ENCODE measurements around the gene CYLC1. TPM values are rescaled to one million over a fixed set of nuclear protein-coding genes. Genes with fewer than 3 reads are reported as not detected.

The CYLC1 gene
- total RNA-seq, 4 donors from 2014 or later: not detected

DNA sequence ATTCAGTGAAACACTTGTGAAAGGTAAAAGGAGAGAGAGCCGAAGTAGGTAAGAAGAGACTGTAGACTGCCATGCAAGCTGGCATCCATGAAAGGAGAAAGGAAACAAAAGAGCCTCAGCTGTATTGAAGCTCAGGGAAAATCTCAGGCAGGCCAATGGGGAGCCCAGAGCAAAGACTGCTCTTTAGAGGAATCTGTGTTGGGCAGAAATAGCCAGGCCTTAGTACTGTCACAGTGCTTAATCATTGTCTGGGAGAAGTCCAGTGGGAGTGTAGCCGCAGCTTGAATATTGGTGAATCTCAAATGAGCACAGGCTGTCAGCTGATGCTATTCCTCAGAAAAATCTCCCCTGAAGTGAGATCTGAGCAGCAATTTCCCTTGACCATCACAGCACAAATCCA, 27.6 kb downstream of the CYLC1 start:
- no peak for DNase-seq
- intact Hi-C loops (cut with DNase I): no loop called here
- TF ChIP-seq, protein P1, sequence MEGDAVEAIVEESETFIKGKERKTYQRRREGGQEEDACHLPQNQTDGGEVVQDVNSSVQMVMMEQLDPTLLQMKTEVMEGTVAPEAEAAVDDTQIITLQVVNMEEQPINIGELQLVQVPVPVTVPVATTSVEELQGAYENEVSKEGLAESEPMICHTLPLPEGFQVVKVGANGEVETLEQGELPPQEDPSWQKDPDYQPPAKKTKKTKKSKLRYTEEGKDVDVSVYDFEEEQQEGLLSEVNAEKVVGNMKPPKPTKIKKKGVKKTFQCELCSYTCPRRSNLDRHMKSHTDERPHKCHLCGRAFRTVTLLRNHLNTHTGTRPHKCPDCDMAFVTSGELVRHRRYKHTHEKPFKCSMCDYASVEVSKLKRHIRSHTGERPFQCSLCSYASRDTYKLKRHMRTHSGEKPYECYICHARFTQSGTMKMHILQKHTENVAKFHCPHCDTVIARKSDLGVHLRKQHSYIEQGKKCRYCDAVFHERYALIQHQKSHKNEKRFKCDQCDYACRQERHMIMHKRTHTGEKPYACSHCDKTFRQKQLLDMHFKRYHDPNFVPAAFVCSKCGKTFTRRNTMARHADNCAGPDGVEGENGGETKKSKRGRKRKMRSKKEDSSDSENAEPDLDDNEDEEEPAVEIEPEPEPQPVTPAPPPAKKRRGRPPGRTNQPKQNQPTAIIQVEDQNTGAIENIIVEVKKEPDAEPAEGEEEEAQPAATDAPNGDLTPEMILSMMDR (IDR thresholded peaks at IDR 0.05): no peak
- TF ChIP-seq POLR2A (IDR thresholded peaks at IDR 0.05): no peak
- Histone ChIP-seq H3K27ac (no peak overlapping the region), H3K27me3 (no peaks in the 10 kb centered on the region), H3K9me3 (no peaks in the 10 kb centered on the region), H3K4me3 (replicated peaks in 1 of 3) (no peak overlapping the region), H3K36me3 (no peaks in the 10 kb centered on the region), H3K4me1 (no peaks in the 10 kb centered on the region)
- WGBS, 2 donors: 82 to 98% methylated on average over 2 of the region's 2 CpGs

- H3K4me1 ChIP-seq: no peaks in the 10 kb centered on the region
- no peaks in the 10 kb centered on the region for H3K36me3 ChIP-seq
- H3K9me3 ChIP-seq: no peaks in the 10 kb centered on the region
- no peaks in the 10 kb centered on the region for H3K27me3 ChIP-seq
- intact Hi-C loops (cut with DNase I): no loop called here
- TF ChIP-seq, protein P1 (IDR thresholded peaks at IDR 0.05): no peak
- no peak for TF ChIP-seq POLR2A (IDR thresholded peaks at IDR 0.05)
- H3K27ac ChIP-seq: no peak overlapping the region
- H3K4me3 ChIP-seq (replicated peaks in 1 of 3): no peak overlapping the region
- no peak for DNase-seq
- 80% methylated on average over 5 to 9 of the region's 12 CpGs for WGBS, 2 donors
Observed at GRCh38 chrX:83892433-83892832, 31.5 kb downstream of the CYLC1 start.

GRCh38 chrX:83906921-83907320, 46.0 kb downstream of the CYLC1 start:
- TF ChIP-seq POLR2A (IDR thresholded peaks at IDR 0.05): no peak
- TF ChIP-seq, protein P1 (IDR thresholded peaks at IDR 0.05): no peak
- no peak for DNase-seq
- Histone ChIP-seq H3K36me3 (no peaks in the 10 kb centered on the region), H3K4me1 (no peaks in the 10 kb centered on the region), H3K9me3 (no peaks in the 10 kb centered on the region), H3K4me3 (replicated peaks in 1 of 3) (no peak overlapping the region), H3K27me3 (no peaks in the 10 kb centered on the region), H3K27ac (no peak overlapping the region)
- 96 to 97% methylated on average over 3 of the region's 3 CpGs for WGBS, 2 donors
- intact Hi-C loops (cut with DNase I): no loop called here

DNA sequence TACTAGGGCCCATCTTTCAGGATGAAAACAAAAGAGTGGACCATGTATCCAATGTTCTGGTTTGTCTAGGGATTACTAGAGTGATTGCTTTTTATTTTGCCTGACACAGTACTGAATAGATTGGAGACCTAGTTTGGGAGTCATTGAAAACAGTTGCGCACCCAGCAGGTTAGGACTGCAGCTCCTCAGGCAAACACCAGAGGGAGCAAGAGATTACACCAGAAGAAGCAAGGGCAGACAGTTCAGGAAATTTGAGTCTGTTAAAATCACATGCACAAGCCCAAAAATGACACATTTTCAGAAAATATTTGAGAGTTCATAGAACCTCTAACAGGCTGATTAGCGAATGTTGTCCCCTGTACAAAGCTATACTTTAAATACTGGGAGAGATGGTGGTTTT, 55.6 kb downstream of the CYLC1 start:
- no peaks in the 10 kb centered on the region for H3K27me3 ChIP-seq
- 33 to 42% methylated on average over 2 of the region's 2 CpGs for WGBS, 2 donors
- no peak overlapping the region for H3K27ac ChIP-seq
- no peaks in the 10 kb centered on the region for H3K36me3 ChIP-seq
- intact Hi-C loops (cut with DNase I): no loop called here
- peak in 1 of 2 donors; percentile 2 for DNase-seq
- TF ChIP-seq POLR2A (IDR thresholded peaks at IDR 0.05): no peak
- TF ChIP-seq, protein P1 (IDR thresholded peaks at IDR 0.05): peak in 3 of 6 experiments; percentile 6 to 11 (median 8)
- no peak overlapping the region for H3K4me3 ChIP-seq (replicated peaks in 1 of 3)
- H3K4me1 ChIP-seq: no peaks in the 10 kb centered on the region
- H3K9me3 ChIP-seq: no peaks in the 10 kb centered on the region

DNA sequence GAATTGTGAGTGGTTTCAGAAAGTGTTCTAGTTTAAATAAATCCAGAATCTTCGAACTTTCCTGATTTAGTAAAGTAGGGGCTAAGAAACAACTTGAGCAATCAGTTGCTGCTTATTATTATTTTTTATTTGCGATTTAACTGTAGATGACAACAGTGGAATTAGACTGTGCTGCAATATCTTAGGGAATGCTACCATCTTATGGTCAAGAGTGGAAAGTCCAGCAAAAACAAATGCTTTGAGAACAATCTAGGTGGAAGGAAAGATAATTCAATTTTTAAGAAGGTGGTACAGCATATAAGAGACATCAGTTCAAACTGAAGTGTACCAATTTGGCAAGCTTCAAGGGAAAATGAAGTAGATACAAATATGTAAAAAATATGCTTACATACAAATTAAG, 73.3 kb downstream of the CYLC1 start:
- DNase-seq: no peak
- WGBS, 2 donors: 77 to 82% methylated on average over 2 of the region's 2 CpGs
- Histone ChIP-seq H3K4me3 (replicated peaks in 1 of 3) (no peak overlapping the region), H3K36me3 (no peaks in the 10 kb centered on the region), H3K27ac (no peak overlapping the region), H3K9me3 (no peaks in the 10 kb centered on the region), H3K27me3 (no peaks in the 10 kb centered on the region), H3K4me1 (no peaks in the 10 kb centered on the region)
- intact Hi-C loops (cut with DNase I): no loop called here
- TF ChIP-seq, protein P1 (IDR thresholded peaks at IDR 0.05): no peak
- TF ChIP-seq POLR2A (IDR thresholded peaks at IDR 0.05): no peak

All from thyroid gland (tissue), 4 donors.